GM19438 (cell line): ENCODE results near the gene SLC4A9.
"Not testable (repeated sequence)": the region's sequence is repeated elsewhere in the genome, so short reads cannot be mapped to it uniquely, and the experiment has no call there.

Source experiments
- ATAC-seq: cut with Tn5 transposase; IDR thresholded peaks from one replicate; pipeline ENCODE4 v1.9.1; 2021; ENCODE audit warnings: low read depth; ENCODE audit not compliant: unreplicated experiment

SLC4A9 gene

DNA sequence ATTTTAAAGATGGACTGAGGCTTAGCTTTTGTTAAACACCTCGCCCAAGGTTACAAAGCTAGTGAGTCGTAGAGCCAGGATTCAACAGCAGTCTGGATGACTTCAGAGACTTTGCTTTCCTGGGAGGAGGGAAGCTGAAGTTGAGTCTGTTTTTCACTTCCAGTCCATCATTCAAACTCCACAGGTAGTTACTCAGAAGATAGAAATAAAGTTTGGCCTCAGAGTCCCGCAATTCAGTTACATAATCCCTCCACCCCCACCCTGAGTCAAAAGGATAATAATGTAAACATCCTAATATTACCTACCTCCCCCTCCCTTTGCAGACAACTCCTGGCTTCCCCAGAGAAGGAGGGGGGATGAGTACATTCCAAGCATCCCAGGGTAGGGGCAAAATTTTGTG is 21.7 kb upstream of the SLC4A9 start:
- ATAC-seq, result no peak

DNA sequence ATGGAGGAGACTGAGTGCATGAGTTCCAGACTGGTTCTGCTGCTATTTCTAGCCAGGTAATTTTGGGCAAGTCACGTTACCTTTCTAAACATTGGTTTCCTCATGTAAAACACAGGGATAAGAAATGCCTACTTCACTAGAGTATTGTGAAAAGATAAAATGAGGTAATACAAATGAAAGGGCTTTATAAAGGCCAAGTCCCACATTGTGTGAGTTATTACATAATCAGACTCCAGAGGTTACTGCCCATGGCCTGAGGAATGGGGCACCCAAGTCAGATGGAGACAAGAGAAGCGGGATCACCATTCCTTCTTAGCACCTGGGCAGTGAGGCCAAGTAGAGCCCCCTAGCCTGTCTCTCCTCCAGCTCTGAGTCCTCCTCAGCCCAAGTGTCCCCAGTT is 21.1 kb upstream of the SLC4A9 start:
- ATAC-seq, result no peak

DNA sequence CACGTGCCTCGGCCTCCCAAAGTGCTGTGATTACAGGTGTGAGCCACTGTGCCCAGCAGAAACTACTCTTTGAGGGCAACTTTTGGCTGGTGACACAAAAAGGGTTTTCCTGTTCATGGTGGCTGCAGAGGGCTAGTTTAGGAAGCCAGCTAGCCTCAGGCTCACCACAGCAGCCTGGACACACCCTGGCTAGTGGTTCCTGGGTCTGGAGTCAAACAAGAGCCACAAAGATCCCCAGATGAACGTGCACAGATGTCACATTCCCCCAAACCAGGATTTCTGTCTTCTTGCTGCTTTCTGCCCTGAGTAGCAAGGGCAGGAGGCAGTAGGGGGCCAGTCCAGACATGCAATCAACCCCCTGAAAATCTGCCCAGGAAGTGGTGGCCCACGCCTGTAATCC is 20.4 kb upstream of the SLC4A9 start:
- no peak for ATAC-seq

DNA sequence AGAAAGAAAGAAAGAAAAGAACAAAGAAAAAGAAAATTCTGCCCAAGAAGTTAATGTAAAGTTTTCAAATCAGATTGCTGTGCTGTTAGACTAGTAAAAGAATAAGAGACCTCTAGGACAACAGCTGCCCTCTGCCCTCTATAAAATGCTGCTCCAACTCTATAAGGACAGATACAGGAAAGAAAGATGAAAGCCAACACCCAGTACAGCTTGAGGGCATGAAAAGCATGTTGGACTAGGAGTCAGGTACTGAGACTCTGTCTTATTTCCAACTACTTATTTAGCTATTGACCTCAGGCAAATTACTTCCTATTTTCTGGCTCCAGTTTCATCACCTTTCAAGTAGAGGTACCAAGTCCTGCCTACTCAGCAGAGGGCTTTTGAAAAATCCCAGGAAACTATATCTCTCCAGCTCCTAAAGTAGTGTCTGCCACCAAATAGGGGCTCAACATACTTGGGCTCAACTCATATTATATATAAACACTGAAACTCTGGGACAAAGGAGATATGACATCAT is 19.3 kb upstream of the SLC4A9 start:
- ATAC-seq, result no peak

DNA sequence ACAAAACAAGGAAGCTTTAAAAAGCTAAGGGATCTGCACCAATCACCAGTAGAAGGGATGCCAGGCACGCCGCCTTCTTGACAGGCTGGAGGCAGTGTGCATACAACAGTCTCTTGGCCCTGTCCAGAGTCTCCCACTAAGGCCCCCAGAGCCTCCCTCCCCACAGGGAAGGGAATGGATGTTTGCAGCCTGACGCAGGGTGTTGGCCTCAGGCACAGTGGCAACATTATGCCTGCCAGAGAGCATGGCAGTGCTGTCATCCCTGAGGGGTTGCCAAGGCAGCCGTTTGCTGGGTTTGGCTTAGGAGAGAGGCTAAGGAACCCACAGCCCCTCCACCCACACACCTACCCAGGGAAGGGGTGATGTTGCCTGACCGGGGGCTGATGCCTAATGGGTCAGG is 18.4 kb upstream of the SLC4A9 start:
- ATAC-seq, result no peak

DNA sequence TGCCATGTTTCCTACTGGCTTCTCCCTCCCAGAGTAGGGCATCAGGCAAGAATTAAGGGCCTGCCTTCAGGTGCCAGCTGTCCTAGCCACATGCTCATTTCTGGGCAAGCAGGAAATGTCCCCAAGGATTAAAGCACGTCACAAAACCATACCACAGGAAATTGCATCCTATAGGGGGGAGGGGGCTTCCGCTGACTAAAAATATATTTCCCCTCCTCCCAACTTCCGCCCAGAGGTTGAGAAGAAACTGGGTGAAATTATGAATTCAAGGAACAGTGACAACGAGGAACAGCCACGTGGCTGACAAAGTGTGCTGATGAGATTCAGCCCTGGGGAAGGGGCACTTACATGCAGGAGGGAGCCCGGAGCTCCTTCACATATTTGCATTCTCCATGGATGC is 17.7 kb upstream of the SLC4A9 start:
- ATAC-seq, result no peak

DNA sequence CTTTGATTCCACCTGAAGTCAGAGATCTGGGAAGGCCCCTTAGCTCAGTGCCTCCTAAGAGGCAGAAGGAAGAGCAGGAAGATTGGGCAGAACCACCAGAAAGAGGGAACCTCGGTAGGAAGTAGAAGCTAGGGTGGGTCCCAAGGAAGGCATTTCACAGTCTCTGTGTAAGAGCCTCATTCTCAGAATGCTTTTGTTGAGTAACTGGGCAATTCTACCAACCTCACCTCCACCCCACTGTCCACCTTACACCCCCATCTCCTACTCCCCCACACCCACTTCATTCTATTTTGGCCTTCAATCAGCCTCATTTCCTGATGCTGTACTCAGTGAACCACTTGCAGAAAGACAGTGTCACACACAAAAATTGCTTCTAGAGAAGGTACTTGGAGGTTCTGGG is 17.1 kb upstream of the SLC4A9 start:
- ATAC-seq, result no peak

DNA sequence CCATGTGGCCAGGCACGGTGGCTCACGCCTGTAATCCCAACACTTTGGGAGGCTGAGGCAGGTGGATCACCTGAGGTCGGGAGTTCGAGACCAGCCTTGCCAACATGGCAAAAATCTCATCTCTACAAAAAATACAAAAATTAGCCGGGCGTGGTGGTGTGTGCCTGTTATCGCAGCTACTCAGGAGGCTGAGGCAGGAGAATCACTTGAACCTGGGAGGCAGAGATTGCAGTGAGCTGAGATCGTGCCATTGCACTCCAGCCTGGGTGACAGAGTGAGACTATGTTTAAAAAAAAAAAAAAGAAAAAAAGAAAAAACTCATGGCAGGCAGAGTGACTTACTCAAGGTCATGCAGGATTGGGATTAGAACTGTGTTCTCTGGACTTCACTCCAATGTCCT is 16.1 kb upstream of the SLC4A9 start:
- not testable (repeated sequence) for ATAC-seq

DNA sequence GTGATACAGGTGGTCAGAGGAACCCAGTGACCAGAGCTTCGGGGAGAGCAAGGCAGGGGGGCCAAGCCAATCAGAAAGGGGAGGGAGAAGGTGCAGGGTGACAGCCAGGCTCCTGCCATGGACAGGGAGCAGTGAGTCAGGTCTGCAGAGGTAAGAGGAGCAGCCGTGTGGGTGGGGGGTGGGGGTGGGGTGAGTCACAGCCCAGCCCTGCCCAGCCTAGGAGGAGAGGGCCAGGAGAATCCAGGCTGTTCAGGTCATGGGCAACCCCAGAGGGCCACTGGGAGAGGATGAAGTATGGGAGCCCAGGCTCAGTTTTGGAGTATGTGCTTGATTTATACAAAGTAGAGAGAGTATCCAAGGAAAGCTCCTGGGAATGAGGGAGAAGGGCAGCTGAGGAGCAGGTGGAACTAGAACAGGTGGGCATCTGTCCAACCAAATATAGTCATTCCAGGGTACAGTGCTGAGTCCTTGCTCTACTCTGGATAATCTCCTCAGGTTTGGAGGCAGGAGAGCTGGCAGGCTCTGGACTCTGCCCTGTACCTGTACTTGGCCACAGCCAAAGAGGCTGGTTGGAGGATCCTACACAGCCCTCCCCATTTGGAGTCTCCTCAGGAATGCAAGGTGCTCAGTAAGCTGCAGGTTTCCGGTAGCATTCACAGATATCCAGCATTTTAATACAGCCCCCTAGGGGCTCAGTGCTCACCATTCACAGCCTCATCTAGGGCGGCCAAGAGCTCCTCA is 15.1 kb upstream of the SLC4A9 start:
- ATAC-seq, result no peak

DNA sequence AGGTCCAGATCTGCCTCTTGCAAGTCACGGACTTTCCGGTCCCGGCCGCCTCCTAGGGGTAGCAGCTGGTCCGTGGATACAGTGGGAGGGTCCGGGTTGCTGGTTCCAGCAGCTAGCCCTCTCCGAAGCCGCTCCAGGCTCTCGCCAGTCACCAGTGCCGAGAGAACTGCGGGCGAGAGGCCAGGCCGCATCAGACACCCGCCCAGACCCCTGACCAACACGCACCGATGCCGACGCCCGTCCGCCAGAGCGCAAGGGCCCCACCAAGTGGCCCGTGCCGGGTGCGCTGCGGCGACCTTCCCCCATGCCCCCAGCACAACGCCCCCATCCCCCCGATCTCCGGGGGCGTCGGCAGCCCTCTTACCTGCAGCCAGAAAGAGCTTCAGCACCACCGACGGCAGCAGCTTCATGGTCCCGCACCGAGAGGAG is 14.1 kb upstream of the SLC4A9 start:
- ATAC-seq, result peak; percentile 19

DNA sequence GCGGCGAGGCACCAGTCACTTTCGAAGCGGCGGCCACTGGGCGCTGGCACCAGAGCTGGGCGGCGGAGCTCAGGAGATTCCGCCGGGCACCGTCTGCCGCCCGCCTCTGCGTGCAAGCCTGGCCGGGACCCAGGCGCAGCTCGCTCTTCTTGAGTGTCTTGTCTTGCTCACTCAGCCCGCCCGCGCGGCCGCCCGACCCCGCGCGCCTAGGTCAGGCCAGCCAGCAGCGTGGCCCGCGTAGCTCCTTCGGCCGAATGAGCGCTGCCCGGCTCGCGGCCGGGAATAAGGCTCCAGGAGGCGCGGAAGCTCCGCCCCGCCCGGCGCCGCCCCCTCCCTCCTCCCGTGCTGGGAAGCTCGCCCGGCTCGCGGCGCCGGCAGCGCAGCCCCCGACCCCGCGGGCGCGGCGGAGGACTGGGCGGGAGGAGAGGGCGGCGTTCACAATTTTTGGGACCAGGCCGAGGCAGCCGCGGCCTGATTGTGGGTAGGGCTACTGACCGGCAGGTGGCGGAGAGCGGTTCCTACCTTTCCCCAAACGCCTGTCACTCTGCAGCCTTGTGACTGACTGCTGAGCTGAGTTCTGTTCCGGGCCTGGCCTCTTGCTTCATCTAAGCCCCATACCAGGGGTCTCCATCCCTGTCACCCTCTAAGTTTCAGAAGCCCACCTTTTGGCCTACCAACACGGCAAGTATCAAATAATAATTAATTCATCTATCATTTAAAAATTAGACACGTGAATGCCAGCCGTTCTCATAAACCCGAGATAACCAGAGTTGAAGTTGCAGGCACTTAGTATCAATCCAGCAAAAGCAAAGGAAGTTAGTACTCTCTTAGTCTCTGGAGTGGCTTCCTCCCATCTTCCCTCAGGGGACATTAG is 13.4 kb upstream of the SLC4A9 start, which contains the start of gene HBEGF:
Gene HBEGF (minus strand): TSS at position 256 of the 874 bp plus-strand sequence. CDS start 275 bp downstream, outside the sequence.
- peak; percentile 74 for ATAC-seq

DNA sequence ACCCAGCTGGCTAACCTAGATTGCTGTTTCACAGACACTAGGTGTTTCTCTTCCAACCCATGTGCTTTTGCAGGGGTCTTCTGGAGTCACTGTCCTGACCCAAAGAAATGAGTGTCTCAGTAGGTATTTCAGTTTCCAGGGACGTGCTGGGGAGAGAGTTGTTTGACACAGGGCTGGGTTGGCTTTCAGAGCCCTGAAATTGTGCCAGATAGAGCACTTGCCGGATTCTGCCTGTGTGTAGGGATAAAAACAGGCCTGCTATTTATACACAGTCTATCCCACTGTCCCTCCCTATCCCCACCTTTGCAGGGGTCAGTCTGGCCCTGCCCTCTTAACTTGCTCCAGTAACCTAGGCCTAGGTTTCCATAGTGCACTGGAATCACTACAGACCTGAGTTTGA is 12.6 kb upstream of the SLC4A9 start:
- no peak for ATAC-seq

DNA sequence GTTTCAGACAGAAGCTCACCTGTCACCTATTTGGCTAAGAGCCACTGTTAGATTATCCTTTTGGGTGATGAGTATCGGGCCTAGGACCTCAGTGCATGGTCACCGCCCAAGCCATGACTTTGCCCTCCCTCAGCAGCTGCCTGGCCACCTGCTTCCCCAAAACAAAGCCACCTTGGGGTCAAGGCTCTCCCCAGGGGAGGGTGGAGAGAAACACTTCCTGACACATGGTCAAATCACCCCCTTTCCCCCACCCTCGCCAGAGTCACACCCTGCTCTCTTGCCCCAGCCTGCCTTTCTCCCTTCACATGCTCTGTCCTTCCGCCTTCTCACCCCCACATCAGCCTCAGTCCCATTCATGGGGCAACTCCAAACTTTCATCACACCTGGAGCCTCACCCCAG is 11.9 kb upstream of the SLC4A9 start:
- ATAC-seq, result no peak

DNA sequence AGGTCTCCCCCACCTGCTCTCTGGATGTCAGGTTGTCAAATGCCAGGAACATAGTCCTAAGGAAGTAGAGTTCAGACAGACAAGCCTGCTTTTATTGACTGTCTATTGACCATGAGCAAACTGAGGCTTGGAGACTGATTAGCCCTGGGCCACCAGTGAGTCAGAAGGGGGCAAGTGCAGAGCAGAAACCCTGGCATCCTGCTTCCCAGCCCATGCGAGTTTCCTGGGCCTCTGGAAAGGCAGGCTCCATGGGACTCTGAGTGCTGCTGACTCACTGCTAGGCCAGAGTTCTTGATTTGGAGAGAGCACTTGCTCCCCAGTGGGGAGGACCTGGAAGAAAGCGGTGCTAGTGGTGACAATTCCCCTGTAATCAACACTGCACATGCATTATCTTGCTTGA is 10.8 kb upstream of the SLC4A9 start:
- no peak for ATAC-seq

DNA sequence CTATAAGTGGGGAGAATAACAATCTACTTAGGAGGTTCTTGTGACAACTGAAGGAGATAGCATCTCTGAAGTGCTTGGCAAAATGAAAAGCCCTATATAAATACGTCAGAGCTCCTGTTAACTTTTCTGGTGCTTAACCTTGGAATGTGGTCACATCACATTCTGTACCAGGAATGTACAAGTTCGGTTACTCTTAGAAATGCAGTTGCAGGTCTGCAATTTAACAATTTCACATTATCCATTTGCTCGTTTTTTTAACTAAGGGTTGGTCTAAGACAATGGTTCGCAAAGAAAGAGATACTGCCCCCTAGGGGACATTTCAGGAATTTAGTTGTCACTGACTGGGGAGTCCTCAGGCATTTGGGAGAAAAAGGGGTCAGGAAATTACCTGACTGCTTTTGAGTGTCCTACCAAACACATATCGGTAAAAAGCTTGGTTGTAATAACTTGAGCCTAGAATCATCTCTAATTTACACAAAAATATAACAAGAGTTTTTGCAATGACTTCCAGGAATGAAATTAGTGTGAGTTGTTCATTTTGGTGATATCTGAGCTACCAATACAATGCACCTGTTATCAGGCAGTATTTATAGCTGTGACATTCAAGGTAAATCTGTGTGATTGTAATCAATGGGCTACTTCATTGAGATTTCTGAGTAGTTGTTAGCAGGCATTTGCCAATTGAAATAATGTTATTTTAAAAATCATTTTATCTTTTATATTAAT is 8.2 kb upstream of the SLC4A9 start:
- ATAC-seq, result peak; percentile 65

DNA sequence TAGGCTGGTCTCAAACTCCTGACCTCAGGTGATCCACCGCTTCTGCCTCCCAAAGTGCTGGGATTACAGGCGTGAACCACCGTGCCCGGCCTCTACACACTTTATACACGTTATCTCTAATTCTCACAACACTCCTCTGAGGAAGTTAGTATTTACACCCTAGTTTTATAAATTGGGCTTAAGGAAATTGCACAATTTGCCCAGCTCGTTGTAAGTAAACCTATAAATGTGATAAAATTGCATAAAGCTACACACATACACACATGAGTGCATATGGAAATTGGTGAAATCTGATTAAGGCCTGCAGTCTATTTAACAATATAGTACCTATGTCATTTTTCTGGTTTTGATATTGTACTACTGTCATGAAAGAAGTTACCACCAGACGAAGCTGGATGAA is 4.4 kb upstream of the SLC4A9 start:
- no peak for ATAC-seq

DNA sequence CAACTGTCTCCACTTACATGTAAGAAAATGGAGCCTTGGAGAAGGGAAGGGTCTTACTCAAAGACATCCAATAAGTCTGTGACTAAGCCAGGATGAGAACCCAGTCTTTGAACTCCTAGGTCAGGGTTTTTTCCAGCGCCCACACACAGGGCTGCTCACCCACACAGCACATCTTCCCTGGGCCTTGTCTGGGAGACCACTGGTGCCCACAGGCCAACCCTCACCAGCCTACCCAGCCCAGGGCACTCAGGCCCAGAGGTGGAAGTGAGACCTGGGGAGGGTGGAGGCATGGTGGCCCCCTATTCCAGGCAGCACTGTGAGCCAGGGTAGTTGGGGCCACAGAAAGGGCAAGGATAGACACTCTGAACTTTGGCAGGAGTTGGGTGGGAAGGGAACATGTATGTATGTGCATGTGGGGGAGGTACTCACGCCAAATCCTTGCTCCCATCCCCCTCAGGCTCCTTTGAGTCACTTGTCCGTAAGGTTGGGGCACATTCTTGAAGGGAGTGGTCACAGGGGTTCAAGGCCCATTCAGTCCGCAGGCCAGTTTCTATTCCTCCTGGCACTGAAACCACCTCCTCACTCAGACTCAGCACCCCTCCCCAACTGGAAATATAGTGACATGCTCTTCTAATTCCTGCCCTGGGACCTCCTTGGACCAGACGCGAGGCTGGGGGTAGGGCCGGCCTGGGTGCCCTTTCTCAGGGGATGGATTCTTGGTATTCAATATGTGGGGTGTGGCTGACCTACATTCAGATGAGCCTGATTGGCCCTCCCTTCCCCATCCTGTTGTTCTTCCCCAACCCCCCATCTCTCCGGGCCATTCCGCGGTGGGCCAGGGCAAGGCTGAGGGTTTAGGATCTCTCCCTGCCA is 2.9 kb upstream of the SLC4A9 start:
- no peak for ATAC-seq

DNA sequence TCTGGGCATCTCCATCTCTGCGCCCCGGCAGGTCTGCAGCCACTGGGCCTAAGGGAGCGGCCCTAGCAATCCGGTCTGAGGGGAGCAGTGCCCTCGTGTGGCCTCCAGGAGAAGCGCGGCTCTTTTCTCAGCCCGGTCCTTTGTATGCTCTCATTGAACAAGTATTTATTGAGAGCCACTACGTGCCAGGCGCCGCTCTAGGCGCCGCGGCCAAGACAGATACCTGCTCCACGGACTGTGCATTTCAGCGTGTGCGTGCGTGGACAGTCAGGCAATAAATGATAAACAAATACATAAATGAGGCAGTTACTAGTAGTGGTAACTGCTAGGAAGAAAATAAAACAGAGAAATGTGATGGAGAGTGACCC is 2.3 kb upstream of the SLC4A9 start:
- ATAC-seq, result peak; percentile 87

DNA sequence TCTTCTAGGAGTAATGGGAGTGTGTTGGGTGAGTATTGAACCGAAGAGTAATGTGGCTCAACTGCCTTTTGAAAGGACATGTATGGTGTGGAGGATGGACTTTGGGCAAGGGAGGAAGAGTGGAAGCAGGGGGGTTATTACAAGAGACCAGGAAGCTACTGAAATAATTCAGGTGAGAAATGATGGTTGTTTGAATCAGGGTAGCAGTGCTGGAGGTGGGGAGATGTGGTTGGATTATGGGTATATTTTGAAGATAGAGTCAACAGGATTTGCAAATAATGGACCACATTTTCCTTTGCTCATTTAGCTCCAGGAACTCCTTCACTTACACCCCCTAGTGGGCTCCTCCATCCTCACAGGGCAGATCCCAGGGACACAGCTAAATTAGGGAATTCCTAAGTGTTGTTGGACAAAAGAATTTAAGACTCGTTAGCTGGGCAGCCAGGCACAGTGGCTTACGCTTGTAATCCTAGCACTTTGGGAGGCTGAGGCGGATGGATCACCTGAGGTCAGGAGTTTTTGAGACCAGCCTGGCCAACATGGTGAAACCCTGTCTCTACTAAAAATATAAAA is 1.2 kb upstream of the SLC4A9 start:
- ATAC-seq, result no peak
